ENCODE results near the gene KCNC2. TPM values are rescaled to one million over a fixed set of nuclear protein-coding genes. Genes with fewer than 3 reads are reported as not detected.

Gene KCNC2
- total RNA-seq, 1 experiment from 2014 or later, result not detected

GRCh38 chr12:75161488-75161887 is 48.2 kb downstream of the KCNC2 start:
- no peak for DNase-seq (ENCODE audit: low read depth)

DNA sequence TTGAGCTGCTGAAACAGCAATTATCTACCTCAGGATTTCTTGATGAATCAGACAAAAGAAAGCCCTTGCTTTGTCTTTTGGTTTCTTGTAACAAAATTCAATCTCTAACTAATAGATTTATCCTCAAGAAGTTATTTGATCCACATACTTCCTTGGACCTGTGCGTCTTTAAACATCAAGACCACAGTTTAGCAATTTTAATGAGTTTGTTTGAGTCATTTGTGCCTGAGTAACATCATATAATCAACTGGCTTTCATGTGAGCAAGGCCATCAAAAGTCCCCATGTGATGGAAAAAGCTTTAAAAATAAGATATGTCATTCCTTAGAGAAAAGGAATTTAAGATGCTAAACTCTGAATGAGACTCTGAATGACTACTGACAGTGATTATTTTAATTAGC is 52.3 kb downstream of the KCNC2 start:
- DNase-seq (ENCODE audit: low read depth), result no peak

DNA sequence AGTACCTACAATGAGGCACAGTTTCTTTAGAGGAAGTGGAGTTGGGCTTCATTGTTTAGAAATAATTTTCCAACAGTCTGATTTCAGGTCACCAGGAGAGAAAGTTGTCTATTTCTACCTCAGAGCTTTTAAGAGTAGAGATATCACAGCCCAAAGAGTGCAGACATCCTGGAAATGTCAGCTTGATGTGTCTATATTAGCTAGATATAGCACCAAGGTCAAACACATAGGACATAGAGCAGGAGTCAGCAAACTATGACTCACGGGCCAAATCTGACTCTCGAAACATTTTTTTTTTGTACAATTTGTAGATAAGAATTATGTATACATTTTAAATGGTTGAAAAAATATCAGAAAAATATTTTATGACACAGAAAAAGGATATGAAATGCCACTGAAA is 53.7 kb downstream of the KCNC2 start:
- DNase-seq (ENCODE audit: low read depth), result no peak

DNA sequence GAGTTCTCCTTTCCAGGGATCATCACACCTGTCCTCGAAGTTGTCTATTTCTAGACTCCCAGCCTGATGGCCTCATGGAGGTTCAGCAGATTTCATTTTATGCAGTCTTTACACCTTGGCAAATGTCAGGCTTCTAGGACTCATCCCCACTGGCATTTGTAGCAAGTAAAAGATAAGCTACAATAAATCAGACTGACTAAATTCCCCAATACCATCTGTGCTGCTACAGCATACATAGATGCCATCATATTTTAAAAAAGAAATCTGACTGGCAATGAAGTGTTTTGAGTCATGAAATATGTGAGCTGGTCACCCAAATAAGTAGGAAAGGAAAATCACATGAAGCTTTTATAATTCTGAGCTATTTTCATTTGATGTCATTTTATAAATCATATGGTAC is 55.3 kb downstream of the KCNC2 start:
- DNase-seq (ENCODE audit: low read depth), result no peak

GRCh38 chr12:75139196-75139595 is 70.4 kb downstream of the KCNC2 start:
- no peak for DNase-seq (ENCODE audit: low read depth)

DNA sequence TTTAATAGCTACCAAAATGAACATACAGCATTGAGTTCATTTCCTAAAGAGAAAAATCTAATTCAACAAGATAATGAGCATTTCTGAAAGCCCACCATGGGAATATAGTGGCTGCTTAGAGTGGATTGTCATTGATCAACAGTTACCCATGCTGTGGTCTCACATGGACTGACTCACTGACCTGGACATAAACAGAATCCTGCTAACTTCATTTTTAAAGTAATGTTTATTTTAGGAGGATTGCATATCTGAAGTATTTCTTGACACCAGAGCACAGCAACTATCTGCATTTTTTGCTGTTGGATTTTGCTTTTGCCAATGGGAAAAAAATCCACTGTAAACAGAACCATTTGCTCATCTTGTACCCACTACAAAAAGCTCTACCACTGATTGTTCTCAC is 71.7 kb downstream of the KCNC2 start:
- no peak for DNase-seq (ENCODE audit: low read depth)

DNA sequence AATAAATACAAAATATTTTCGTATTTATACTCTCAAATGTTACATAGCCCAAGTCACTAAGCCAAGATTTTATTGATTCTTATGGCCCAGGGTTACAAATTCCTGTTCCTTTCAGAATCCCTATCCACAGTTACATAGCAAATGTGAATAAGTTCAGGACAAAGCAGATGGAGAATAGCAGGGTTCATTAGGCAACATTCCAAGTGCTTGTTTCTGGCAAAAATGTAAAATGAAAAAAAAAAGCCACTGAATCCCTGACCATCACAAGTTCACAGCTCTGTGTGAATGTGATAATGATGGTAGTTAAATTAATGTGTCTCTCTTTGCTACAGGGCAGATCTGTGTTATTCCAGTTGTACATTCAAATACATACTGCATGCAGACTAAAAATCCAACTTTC is 74.6 kb downstream of the KCNC2 start:
- no peak for DNase-seq (ENCODE audit: low read depth)

- DNase-seq (ENCODE audit: low read depth), result peak; percentile 2
These were observed 78.8 kb downstream of the KCNC2 start for GRCh38 chr12:75130811-75131210.

DNA sequence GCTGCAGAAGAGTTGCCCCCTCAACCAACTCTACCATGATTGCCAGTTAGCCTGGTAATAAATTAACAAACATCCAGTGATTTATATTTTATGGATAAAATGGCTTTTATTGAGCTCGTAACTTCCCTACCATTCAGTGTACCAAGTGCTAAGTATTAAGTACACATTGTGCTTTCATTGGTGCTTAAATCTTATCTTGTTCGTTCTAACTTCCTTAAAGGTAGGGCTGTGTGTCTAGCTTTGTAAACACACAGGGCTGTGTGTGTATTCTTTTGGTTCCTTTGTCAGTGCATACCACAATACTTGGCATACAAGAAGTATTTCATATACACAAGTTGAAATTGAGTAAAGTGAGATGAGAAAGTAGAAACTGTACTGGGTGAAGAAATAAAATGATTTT is 80.4 kb downstream of the KCNC2 start:
- DNase-seq (ENCODE audit: low read depth), result no peak

- DNase-seq (ENCODE audit: low read depth), result no peak
These were observed 88.5 kb downstream of the KCNC2 start for GRCh38 chr12:75121036-75121705.

GRCh38 chr12:75120311-75120711 is 89.3 kb downstream of the KCNC2 start:
- DNase-seq (ENCODE audit: low read depth), result no peak

DNA sequence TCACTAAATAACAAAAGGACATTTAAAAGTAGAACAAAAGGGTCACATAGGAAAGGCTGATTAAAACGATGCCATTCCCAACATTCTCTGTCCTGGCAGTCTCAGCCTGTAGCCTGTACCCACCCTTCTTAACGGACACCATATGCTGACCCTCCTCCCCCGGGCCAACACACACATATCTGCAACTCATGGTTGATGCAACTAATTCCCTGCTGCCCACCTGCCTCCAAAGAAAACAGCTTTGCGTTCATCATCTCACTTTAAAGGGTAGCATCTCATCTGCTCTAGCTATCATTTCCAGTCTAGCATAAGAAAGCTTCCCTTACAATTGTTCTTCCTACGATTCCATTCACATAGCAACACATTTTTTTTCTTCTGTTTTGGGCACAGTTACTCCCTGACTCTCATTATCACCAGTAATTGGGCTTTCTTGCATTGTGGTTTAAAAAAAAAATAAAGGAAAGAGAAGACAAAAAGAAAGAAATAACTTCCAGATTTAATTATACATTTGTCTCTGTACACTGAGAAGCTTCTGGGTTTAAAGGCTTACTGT is 92.9 kb downstream of the KCNC2 start:
- no peak for DNase-seq (ENCODE audit: low read depth)

- DNase-seq (ENCODE audit: low read depth), result no peak
These were observed 93.9 kb downstream of the KCNC2 start for GRCh38 chr12:75115748-75116147.

- no peak for DNase-seq (ENCODE audit: low read depth)
These were observed 105.8 kb downstream of the KCNC2 start for GRCh38 chr12:75103822-75104221.

GRCh38 chr12:75101781-75102180 is 107.9 kb downstream of the KCNC2 start:
- no peak for DNase-seq (ENCODE audit: low read depth)

DNA sequence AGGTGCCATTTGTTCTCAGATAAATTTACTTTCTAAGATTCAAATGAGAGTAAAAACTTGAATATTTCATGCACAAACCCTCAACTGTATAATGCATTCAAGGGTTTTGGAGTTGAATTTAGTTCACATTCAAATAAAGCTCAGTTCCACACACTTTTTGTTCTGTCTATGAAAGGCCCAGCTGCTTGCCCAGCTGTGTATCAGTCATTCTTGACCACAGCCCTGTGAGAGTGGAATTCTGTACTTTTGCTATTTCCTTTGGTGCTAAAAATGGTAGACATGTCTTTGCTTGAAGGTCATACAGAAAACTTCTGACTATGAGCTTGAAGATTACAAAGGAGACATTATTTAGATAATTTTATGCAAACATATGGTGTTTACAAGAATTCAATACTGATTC is 110.4 kb downstream of the KCNC2 start:
- peak; percentile 39 for DNase-seq (ENCODE audit: low read depth)

DNA sequence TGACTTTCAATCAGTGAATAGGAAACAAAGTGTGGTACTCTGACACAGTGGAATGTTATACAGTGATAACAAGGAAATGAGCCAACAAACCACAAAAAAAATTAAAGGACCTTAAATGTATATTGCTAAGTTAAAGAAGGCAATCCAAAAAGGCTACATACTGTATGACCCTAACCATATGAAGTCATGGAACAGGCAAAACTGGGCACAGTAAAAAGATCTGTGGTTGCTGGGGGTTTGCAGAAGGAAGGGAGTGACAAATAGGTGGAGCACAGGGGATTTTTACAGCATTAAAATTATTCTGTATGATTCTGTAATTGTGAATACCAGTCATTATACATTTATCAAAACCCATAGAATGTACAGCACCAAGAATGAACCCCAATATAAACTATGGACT is 112.6 kb downstream of the KCNC2 start:
- peak; percentile 3 for DNase-seq (ENCODE audit: low read depth)

- peak; percentile 15 for DNase-seq (ENCODE audit: low read depth)
These were observed 122.0 kb downstream of the KCNC2 start for GRCh38 chr12:75087654-75088053.

DNA sequence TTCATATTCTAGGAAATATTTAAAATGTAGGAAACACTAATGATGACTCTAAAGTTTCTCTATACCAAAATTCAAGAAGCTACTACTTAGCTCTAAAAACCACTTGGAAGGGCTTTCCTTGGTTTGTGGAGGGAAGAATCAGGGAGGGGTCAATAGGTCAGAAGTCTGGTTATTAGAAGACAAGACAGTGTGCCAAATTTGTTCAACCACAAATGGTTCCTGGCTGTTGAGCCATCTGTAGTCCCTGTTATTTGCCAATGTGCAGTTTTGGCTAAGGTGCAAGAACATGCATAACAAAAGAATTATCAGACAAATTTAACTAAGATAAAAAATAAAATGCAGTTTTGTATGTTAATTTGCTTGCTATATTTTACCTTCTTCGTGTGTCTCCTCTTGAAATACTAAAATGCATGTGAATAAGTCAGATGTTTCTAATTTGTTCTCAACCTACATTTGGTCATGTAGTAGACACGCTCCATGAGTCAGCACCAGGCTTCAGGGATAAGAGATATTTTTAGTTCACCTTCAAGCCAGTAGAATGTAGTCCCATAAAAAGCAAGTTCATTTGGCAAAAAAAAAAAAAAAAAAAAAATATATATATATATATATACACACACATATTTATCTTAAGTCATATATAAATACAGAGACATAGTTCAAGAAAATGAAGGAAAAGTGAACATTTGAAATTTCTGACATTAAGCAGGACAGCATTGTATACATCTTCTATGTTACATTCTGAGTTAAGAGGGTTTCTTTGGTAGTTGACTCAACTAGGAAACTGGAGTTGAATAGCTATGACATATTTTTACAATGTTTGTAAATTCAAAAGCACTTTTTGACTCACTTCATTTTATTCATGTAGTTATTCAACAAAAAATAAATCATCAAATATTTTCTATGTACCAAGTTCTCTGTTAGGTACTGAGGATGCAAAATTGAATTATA is 123.3 kb downstream of the KCNC2 start:
- DNase-seq (ENCODE audit: low read depth), result peak; percentile 76

GRCh38 chr12:75081305-75081704 is 128.3 kb downstream of the KCNC2 start:
- no peak for DNase-seq (ENCODE audit: low read depth)

DNA sequence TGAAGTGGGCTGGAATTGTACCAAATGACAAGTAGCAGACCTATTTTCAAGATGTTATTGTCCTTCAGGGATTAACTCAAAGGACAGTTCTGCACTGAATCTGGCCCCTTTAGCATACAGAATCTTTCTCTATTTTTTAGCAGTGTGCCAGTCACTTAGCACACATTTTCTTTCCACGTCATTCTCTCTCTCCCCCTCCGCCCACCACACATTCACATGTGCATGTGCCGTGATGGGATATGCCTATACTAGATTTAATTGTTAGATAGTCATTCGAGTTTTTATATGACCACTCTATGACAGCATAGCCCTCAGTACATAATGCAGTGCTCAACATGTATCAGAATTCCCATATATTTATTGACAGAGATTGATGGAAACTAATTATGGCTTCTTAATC is 129.1 kb downstream of the KCNC2 start:
- no peak for DNase-seq (ENCODE audit: low read depth)

- no peak for DNase-seq (ENCODE audit: low read depth)
These were observed 144.2 kb downstream of the KCNC2 start for GRCh38 chr12:75065482-75065881.

DNA sequence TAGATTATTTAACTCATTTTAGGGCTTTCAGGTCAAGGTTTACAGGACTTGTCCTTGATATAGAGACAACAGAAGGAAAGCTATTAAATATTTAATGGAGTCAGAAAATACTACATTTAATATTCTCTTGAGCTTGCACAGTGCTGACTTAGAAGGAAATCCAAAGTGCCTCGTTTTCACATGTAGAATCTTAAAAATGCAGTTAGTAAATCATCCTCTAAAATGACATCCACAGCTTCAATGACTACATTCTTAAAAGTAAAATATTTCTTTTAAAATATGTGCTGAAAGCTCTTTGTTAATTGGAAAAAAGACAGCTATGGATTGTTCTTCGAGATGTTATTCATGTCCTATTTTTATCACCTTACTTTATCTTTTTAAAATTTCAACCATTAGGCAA is 146.9 kb downstream of the KCNC2 start:
- DNase-seq (ENCODE audit: low read depth), result no peak

All from RPMI7951 (cell line).